T-helper 1 cell (primary cell): ENCODE results near the gene MLH3.
"Not testable (repeated sequence)": the region's sequence is repeated elsewhere in the genome, so short reads cannot be mapped to it uniquely, and the experiment has no call there.

Source experiments
- DNase-seq, 5 donors: peaks; one replicate each; pipeline ENCODE4 v3.0.0-alpha.2; 2012 to 2020

Gene MLH3

GRCh38 chr14:75025082-75025481 lies 26.2 kb downstream of the MLH3 start:
- no peak for DNase-seq

DNA sequence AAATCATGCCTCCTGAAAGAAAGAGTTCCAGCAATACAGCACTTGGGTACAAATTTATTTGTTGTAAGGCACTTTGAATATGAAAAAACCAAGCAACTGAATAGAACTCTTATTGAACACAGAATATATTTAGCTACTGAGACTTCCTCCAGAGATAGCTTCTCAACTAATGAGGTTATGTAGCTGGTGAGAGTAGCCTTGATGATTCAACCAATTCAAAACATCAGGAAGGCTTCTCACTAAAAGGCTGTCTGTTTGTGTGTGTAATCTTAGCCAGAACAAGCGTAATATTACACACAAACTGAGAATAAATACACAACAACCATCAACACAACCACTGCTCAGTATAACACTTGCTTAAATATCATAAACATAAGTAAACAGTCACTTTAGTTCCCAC lies 28.2 kb downstream of the MLH3 start:
- no peak for DNase-seq

GRCh38 chr14:75022655-75023054 lies 28.6 kb downstream of the MLH3 start:
- DNase-seq: no peak

DNA sequence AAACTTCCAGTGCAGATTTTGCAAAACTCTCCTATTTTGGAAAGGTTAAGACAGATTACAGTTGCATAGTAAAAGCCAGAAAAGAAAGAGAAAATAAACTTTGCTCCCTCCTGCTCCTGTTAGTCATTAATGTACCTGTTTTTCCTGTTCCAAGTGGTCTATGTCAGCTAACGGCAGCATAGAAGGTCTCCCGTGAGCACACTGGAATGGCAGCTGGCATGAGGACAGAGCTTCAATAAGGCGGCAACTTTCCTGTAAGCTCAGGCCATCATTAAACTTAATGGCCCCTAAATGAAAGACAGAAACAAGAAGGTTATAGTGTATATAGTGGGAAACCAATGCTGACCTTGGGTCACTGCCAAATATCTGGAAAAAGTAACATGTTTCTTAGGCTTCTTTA lies 32.6 kb downstream of the MLH3 start:
- DNase-seq: no peak

DNA sequence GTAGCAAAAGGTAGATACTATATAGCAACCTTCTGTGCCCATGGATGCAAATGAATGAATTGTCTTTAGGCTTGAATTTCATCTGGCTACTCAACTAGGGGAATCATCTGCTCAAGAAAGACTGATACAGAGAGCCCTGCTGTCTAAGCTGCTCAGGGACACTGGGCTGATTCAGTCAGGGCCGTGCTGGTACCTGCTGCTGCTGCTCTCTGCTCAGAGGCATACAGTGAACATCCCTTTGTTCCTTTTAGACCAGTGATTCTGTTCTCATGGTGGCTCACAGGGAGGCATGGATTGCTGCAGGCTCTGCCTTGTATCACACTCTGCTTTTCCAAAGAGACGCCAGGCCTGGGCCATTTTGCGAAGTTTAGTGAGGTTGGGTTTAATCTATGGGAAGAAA lies 34.5 kb downstream of the MLH3 start:
- DNase-seq: no peak

DNA sequence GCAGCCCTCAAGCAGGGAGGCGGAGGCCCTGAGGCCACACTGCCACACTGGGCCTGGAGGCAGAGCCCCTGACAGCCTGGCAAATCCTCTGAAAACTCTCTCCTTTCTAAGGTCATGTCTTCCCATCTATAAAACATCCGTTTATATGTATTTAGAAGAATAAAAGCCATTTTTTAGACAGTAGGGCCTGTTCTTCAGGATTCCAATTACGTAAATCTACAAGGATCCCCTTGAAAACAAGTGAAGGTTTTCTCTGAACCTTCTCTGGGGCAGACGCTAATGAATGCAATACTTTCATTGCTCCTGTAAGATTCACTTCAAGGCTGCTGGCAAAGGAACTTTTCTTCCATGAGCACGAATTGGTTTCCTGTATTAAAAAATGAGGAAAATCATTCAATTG lies 35.8 kb downstream of the MLH3 start:
- no peak for DNase-seq

- DNase-seq: no peak
These were observed 38.0 kb downstream of the MLH3 start for GRCh38 chr14:75013290-75013689.

DNA sequence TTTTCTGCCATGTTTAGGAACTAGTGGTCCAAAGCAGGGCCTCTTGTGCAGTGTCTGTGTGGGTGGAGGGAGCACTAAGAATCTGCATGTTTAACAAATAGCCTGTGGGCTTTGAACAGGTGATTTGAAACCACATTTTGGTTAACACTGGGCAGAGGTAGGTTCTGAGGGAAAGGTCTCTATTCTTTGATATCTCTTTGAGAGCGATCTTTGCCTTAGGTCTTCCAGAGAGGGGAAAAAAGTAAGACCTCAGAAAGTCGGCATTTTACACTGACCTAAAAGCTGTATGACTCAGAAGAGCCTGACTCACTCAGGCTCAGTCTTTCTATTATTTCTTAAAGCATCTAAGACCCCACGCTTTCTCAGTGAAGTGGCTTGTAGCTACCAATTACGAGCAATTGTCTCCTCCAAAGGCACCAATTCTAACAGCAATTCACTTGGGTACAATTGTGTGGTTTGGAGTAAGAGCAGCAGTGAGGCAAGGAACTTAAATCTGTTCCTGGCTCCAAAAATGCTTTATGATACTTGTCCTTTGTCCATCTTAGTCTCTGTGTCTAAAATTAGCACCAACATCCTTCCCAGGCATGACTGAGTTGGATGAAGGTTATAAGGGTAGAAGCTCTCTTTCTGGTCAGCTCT lies 39.8 kb downstream of the MLH3 start:
- no peak for DNase-seq

- no peak for DNase-seq
These were observed 40.7 kb downstream of the MLH3 start for GRCh38 chr14:75010472-75011093.

GRCh38 chr14:75009176-75009575 lies 42.1 kb downstream of the MLH3 start:
- DNase-seq: no peak

DNA sequence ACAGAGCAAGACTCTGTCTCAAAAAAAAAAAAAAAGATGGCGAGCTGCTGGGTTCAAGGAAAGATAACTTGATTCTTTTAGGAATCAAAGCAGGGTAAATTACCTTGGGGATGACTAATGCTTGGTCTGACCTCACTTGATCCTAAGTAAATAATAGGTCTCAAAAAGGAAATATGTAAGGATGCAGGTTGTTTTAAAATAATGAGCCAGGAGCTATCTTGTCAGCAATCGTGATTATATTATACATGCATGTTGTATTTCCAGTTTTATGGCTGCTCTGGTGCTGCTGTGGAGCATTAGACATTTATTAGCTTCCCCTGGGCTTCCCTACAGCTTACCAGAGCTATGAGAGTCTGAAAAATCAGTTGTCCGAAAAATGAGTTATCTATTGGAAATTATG lies 45.9 kb downstream of the MLH3 start:
- DNase-seq: no peak

GRCh38 chr14:75003250-75004027 lies 47.8 kb downstream of the MLH3 start:
- peak in 1 of 5 donors; percentile 5 for DNase-seq

GRCh38 chr14:75002392-75003249 lies 48.6 kb downstream of the MLH3 start, which contains the start of gene EIF2B2:
Gene EIF2B2, plus strand, starts transcription at chr14:75002921. Its CDS starts 70 bp downstream, at chr14:75002991.
- peak; percentile 95 to 99 (median 97) for DNase-seq

GRCh38 chr14:75001899-75002298 lies 49.4 kb downstream of the MLH3 start:
- no peak for DNase-seq

DNA sequence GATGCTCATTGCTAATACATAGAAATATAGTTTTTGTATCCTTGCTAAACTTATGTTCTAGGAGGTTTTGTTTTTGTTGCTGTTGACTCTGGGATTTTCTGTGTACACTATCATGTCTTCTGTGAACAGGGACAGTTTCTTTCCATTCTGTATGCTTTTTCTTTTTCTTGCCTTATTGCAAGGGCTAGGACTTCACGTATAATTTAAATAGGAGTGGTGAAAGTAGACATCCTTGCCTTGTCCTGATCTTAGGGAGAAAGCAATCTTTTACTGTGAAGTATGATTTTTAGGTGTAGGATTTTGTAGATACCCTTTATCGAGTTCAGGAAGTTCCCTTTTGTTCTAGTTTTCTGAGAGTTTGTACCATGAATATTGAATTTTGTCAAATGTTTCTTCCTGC lies 50.0 kb downstream of the MLH3 start:
- no peak for DNase-seq

DNA sequence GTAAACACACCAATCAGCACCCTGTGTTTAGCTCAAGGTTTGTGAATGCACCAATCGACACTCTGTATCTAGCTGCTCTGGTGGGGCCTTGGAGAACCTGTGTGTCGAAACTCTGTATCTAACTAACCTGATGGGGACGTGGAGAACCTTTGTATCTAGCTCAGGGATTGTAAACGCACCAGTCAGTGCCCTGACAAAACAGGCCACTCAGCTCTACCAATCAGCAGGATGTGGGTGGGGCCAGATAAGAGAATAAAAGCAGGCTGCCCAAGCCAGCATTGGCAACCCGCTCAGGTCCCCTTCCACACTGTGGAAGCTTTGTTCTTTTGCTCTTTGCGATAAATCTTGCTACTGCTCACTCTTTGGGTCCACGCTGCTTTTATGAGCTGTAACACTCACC lies 55.5 kb downstream of the MLH3 start:
- not testable (repeated sequence) for DNase-seq

- not testable (repeated sequence) for DNase-seq
These were observed 57.1 kb downstream of the MLH3 start for GRCh38 chr14:74994182-74994581.

DNA sequence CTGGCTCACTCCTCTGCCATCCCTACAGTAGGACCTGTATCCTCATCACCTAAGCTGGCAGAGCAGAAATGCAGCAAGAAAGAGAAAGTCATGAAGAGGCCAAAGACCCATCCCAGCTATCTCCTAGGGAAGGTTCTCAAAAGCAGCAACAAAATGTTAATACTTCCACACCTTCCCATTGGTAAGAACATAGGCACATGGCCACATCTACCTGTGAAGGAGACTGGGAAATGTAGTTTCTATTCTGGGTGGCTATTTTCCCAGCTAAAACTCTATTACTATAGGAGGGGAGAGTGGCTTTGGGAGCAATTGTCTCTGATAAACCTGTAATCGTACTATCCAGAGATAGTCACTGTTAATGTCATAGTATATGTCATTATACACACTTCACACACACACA lies 62.3 kb downstream of the MLH3 start:
- no peak for DNase-seq

DNA sequence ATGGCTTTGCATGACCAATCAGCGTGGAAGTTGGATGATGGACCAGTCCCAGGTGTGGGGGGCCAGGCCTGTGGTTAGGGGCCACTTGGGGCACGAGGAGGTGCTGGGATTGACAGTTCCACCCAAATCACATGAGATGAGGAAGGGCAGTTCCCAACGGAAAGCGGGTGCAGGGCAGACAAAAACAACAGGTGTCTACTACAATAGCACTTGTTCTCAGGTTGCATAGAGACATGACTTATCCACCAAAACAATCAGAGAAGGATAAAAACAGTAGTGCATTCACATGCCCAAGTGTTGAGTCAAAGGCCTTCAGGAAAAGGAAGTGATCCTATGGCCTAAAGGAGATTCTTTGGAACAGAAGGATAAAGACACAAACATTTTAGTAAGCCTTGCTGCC lies 63.1 kb downstream of the MLH3 start:
- DNase-seq: no peak

DNA sequence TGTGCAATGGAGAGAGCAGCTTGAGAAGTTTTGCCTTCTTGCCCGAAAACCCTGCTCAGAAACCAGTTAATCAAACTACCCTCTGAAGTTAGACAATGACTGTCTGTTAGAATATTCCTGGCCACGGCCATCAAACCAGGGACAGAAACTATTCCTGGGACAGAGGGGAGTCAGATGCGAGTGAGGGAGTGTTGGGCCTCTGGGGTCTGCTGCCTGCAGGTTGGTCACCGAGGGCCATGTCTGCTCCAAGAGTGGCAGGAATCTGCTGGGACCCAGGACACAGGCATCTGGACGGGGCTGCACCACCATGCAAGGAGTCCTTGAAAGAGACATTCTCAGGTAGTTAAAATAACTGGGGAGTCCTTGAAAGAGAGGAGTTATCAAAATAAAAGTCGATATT lies 65.5 kb downstream of the MLH3 start:
- no peak for DNase-seq

- DNase-seq: no peak
These were observed 66.3 kb downstream of the MLH3 start for GRCh38 chr14:74985028-74985310.

DNA sequence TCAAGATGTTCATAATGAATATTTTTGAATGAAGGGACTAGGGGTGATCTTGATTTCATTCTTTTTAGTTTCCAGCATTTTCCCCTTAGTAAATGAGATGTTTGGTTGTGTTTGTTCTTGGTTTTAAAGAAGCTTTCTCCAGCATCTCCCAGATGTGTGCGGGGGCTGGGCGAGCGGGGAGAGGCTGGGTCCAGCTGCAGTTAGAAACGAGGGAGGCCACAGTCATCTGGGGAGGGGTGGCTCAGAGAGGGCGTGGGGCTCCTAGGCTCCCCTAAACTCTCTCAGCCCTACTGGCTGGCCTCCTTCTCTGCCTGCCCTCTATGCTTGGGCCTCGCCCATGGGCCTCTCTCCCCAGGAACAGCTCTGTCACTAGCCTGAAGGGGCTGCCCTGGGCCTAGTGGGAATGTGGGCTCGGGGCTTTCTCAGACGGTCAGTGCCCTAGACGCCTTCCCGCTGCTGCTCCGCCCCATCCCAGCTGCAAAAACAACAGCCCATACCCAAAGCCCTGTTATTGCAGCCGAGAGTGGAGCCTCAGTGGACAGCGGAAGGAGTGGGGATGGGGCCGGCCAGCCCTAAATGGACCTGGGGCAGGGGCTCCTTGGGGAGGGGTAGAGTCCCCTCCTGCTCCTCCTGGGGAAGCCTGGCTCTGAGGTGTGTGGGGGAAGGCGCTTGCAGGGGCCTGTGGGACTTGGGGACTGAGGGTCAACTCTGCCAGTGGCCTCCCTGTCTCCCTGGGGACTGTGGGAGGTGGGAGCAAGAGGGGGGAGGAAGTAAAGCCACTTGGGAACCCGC lies 66.8 kb downstream of the MLH3 start:
- DNase-seq: no peak
